Activated CD4-positive, alpha-beta T cell treated with anti-CD3 and anti-CD28 coated beads, Interleukin-2, amount 10 ng/mL, durations not matched to agents 24 days and 14 days (primary cell): ENCODE data around the gene EPB41L5. TPM values are rescaled to one million over a fixed set of nuclear protein-coding genes. Genes with fewer than 3 reads are reported as not detected.

Experiments
- DNase-seq: peaks from one replicate; pipeline ENCODE4 v3.0.0; 2022
- H3K27ac Mint-ChIP-seq: one replicate; pipeline ENCODE4 v1.8.0; 2022; ENCODE audit warnings: mild to moderate bottlenecking, mixed read lengths
- H3K27me3 Mint-ChIP-seq: one replicate; pipeline ENCODE4 v1.8.0; 2022; ENCODE audit warnings: mixed read lengths
- H3K36me3 Mint-ChIP-seq: one replicate; pipeline ENCODE4 v1.8.0; 2022; ENCODE audit warnings: low read depth, mild to moderate bottlenecking, mixed read lengths
- H3K4me1 Mint-ChIP-seq: one replicate; pipeline ENCODE4 v1.8.0; 2021; ENCODE audit warnings: mixed read lengths
- H3K4me3 Mint-ChIP-seq: one replicate; pipeline ENCODE4 v1.8.0; 2022; ENCODE audit warnings: mild to moderate bottlenecking, moderate library complexity, mixed read lengths
- H3K9me3 Mint-ChIP-seq: one replicate; pipeline ENCODE4 v1.8.0; 2021; ENCODE audit warnings: mixed read lengths
- intact Hi-C: fragments of 100-400 bp; cut with micrococcal nuclease; formaldehyde crosslinking; loops from one replicate; pipeline ENCODE4 v1.15.1; 2023
- total RNA-seq: library from RNA; stranded (reverse); gene quantifications from 2 replicates; pipeline ENCODE4 v1.2.3, GENCODE V29; 2022

EPB41L5 gene
- total RNA-seq, 1 donor from 2014 or later, result 1.5 TPM

DNA sequence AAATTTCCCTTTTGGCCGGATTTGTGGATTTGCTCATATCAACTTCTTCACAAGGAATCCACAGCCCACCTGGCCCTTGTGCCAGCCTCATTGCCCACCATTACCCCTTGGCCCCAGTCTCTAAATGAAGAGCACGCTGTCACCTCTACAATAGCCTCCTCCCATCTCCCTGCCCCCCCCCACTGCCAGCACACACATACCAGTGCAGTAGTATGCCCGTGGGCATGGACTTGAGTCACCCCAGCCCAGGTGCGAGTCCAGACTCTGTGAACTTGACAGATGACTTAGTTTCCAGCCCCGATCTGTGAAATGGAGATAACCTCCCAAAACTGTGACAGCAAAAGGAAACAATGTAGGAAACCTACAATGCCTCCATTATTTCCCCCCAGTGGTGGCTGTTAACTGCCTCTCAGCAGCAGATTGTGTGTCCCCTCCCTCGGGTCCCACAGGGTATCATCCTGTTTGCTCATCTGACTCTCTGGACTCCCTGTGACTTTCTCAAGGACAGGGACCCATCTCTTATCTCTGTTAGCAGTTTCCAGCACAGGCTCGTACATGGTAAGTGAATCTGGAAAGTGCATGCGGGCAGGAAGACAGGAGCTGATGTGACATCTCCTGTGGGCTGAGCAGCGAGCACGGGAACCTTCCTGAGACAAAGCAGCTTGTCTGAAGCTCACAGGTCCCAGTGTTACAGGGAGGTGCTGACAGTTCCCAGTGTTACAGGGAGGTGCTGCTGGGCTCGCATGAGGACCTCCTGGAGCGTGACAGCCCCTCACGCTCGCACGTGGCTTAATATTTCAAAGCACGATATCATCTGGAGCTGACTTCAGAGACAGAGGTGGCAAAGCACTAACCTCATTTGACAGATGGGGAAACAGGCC is 214.5 kb downstream of the EPB41L5 start:
- intact Hi-C loops, result no loop called here
- H3K27me3 Mint-ChIP-seq, result no peaks in the 10 kb centered on the region
- peaks cover 40% of the 10 kb centered on the region for H3K36me3 Mint-ChIP-seq
- peak overlapping the region; percentile 90 for H3K27ac Mint-ChIP-seq
- peak overlapping the region; percentile 58 for H3K4me3 Mint-ChIP-seq
- H3K9me3 Mint-ChIP-seq, result no peaks in the 10 kb centered on the region
- no peak for DNase-seq
- peaks cover 66% of the 10 kb centered on the region for H3K4me1 Mint-ChIP-seq

DNA sequence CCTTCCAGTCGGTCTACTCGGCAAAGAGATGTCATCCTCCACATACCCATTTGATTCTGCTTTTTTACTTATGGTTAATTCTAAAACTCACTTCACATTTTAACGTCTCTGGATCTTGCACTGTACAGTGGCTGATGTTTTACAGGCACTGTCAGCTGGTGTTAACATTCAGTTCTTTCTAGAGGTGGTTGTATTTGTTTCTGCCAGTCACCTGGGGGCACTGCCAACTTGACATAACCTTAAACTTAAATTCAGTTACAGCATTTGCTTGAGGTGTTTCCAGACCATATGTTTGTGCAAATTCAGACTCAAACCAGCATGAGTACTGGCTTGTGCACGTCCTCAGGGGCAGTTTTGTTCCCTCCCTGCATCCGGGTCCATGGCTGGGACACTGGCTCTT is 215.6 kb downstream of the EPB41L5 start:
- H3K36me3 Mint-ChIP-seq, result peaks cover 36% of the 10 kb centered on the region

More for the DNA sequence above, 215.6 kb downstream of the EPB41L5 start:
- H3K4me1 Mint-ChIP-seq, result peaks cover 76% of the 10 kb centered on the region
- intact Hi-C loops, result no loop called here
- DNase-seq, result no peak
- H3K27ac Mint-ChIP-seq, result peak overlapping the region; percentile 90
- H3K4me3 Mint-ChIP-seq, result peak overlapping the region; percentile 70
- no peaks in the 10 kb centered on the region for H3K27me3 Mint-ChIP-seq
- no peaks in the 10 kb centered on the region for H3K9me3 Mint-ChIP-seq

Other genes starting within 250 kb of the EPB41L5 start
- 44.3 and 45.8 TPM in 2 replicates for gene TMEM185B, start 210.3 kb downstream of the EPB41L5 start, total RNA-seq
- 72.1 and 80.0 TPM in 2 replicates for gene RALB, start 239.8 kb downstream of the EPB41L5 start, total RNA-seq